C4-2B (cell line): Measurements from ENCODE around the gene TSHZ3.
A peak's percentile ranks its signal among the peaks of the same experiment; 100 is the strongest.

Experiments
- CTCF ChIP-seq: fragments of 450-650 bp; conservative IDR thresholded peaks from 2 replicates; pipeline ENCODE4 v1.5.1; 2017; ENCODE audit warnings: mild to moderate bottlenecking
- ZFX ChIP-seq: fragments of 450-650 bp; IDR thresholded peaks from 2 replicates; pipeline ENCODE4 v1.6.1; 2017

GRCh38 chr19:31314849-31315629 lies 34.2 kb downstream of the TSHZ3 start:
- peak; percentile 52 for TF ChIP-seq CTCF
- no peak for TF ChIP-seq ZFX
